Epithelial cell of proximal tubule (primary cell): ENCODE results near the gene S100A13. TPM values are rescaled to one million over a fixed set of nuclear protein-coding genes. Genes with fewer than 3 reads are reported as not detected.
"Not testable (repeated sequence)": the region's sequence is repeated elsewhere in the genome, so short reads cannot be mapped to it uniquely, and the experiment has no call there.

ENCODE experiments used
- DNase-seq: peaks from one replicate; pipeline ENCODE4 v3.0.0-alpha.2; 2011; ENCODE audit warnings: low read depth
- H3K4me3 ChIP-seq: 2 replicates; pipeline ENCODE4 v1.5.1; 2011; ENCODE audit warnings: low read depth, mild to moderate bottlenecking, low read length
- CTCF ChIP-seq: conservative IDR thresholded peaks from 2 replicates; pipeline ENCODE4 v1.5.1; 2012; ENCODE audit warnings: low read depth, mild to moderate bottlenecking, low read length
- total RNA-seq: library from RNA; depleted of rRNA; stranded (reverse); fragments of >200 nt; gene quantifications from 2 replicates; pipeline ENCODE4 v1.2.3, GENCODE V29; 2015

The S100A13 gene
- total RNA-seq, 1 donor from 2014 or later: 345 TPM

GRCh38 chr1:153647346-153647714, 20.0 kb upstream of the S100A13 start:
- H3K4me3 ChIP-seq: no peak overlapping the region
- no peak for DNase-seq
- no peak for TF ChIP-seq CTCF

GRCh38 chr1:153646672-153647345, 19.5 kb upstream of the S100A13 start:
- H3K4me3 ChIP-seq: no peak overlapping the region
- TF ChIP-seq CTCF: no peak
- no peak for DNase-seq

GRCh38 chr1:153643816-153644215, 16.5 kb upstream of the S100A13 start:
- DNase-seq: no peak

GRCh38 chr1:153643100-153643499, 15.8 kb upstream of the S100A13 start:
- H3K4me3 ChIP-seq: no peak overlapping the region
- DNase-seq: no peak
- no peak for TF ChIP-seq CTCF

More at GRCh38 chr1:153643816-153644215, 16.5 kb upstream of the S100A13 start:
- no peak for TF ChIP-seq CTCF
- no peak overlapping the region for H3K4me3 ChIP-seq

- no peak overlapping the region for H3K4me3 ChIP-seq
- TF ChIP-seq CTCF: no peak
- DNase-seq: no peak
These were observed 14.9 kb upstream of the S100A13 start for GRCh38 chr1:153642161-153642560.

GRCh38 chr1:153640861-153641260, 13.6 kb upstream of the S100A13 start:
- DNase-seq: no peak
- no peak for TF ChIP-seq CTCF
- no peak overlapping the region for H3K4me3 ChIP-seq

- H3K4me3 ChIP-seq, DNase-seq: not testable (repeated sequence)
These were observed 12.9 kb upstream of the S100A13 start for GRCh38 chr1:153640213-153640612.

GRCh38 chr1:153639280-153639679, 12.0 kb upstream of the S100A13 start:
- H3K4me3 ChIP-seq: no peak overlapping the region
- no peak for TF ChIP-seq CTCF
- DNase-seq: no peak
